ENCODE data around the gene RASGRP2. TPM values are rescaled to one million over a fixed set of nuclear protein-coding genes. Genes with fewer than 3 reads are reported as not detected.
A peak's percentile ranks its signal among the peaks of the same experiment; 100 is the strongest.

Gene RASGRP2
- total RNA-seq, 1 donor from 2014 or later: 11.7 TPM

DNA sequence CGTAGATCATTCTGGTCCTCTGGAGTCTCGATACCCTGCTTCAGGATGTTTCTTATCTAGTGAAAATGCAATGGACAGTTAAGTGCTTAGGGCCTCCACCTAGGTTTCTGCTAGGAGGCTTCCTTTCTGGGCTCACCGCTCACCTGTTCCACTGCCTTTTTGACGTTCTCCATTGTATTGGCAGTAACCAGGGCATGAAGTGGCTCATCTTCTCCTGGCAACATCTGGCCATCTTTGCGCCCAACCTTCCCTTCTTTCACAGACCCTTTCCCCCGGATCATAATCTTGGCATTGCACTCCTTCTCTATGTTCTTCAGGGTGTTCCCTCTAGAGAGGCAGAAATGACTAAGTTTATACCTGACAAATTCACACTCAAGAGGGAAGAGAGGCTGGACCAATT, 25.3 kb upstream of the RASGRP2 start:
- Mint-ChIP-seq H3K4me3 (no peak overlapping the region), H3K27me3 (no peaks in the 10 kb centered on the region), H3K4me1 (ENCODE audit: unreplicated experiment) (peaks cover 20% of the 10 kb centered on the region), H3K9me3 (no peaks in the 10 kb centered on the region), H3K36me3 (peaks cover 62% of the 10 kb centered on the region), H3K27ac (no peak overlapping the region)
- DNase-seq (ENCODE audit: extremely low spot score, unreplicated experiment): no peak
- TF ChIP-seq, protein P1, sequence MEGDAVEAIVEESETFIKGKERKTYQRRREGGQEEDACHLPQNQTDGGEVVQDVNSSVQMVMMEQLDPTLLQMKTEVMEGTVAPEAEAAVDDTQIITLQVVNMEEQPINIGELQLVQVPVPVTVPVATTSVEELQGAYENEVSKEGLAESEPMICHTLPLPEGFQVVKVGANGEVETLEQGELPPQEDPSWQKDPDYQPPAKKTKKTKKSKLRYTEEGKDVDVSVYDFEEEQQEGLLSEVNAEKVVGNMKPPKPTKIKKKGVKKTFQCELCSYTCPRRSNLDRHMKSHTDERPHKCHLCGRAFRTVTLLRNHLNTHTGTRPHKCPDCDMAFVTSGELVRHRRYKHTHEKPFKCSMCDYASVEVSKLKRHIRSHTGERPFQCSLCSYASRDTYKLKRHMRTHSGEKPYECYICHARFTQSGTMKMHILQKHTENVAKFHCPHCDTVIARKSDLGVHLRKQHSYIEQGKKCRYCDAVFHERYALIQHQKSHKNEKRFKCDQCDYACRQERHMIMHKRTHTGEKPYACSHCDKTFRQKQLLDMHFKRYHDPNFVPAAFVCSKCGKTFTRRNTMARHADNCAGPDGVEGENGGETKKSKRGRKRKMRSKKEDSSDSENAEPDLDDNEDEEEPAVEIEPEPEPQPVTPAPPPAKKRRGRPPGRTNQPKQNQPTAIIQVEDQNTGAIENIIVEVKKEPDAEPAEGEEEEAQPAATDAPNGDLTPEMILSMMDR (conservative IDR thresholded peaks at IDR 0.05): no peak

DNA sequence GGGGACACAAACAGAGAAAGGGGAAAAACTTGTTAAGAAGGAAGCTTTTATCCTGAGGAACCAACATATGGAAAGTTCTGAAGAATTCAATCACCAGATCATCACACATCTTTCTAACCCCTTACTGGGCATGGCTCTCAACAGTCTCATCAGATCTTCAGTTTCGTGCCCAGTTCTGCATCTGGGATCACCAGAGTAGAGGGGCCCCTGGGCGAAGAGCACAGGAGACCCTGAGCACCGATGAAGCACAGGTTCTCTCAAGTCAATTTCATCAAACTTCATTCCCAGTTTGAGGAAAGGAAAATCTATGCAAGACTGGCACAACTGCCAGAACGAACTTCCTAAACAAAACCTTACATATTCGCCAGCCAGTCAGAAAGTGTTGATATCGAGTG, 24.4 kb upstream of the RASGRP2 start:
- Mint-ChIP-seq H3K27ac (peak overlapping the region; percentile 50), H3K36me3 (peaks cover 60% of the 10 kb centered on the region), H3K27me3 (no peaks in the 10 kb centered on the region), H3K4me1 (ENCODE audit: unreplicated experiment) (peaks cover 28% of the 10 kb centered on the region), H3K9me3 (no peaks in the 10 kb centered on the region), H3K4me3 (no peak overlapping the region)
- no peak for DNase-seq (ENCODE audit: extremely low spot score, unreplicated experiment)
- TF ChIP-seq, protein P1 (conservative IDR thresholded peaks at IDR 0.05): no peak

DNA sequence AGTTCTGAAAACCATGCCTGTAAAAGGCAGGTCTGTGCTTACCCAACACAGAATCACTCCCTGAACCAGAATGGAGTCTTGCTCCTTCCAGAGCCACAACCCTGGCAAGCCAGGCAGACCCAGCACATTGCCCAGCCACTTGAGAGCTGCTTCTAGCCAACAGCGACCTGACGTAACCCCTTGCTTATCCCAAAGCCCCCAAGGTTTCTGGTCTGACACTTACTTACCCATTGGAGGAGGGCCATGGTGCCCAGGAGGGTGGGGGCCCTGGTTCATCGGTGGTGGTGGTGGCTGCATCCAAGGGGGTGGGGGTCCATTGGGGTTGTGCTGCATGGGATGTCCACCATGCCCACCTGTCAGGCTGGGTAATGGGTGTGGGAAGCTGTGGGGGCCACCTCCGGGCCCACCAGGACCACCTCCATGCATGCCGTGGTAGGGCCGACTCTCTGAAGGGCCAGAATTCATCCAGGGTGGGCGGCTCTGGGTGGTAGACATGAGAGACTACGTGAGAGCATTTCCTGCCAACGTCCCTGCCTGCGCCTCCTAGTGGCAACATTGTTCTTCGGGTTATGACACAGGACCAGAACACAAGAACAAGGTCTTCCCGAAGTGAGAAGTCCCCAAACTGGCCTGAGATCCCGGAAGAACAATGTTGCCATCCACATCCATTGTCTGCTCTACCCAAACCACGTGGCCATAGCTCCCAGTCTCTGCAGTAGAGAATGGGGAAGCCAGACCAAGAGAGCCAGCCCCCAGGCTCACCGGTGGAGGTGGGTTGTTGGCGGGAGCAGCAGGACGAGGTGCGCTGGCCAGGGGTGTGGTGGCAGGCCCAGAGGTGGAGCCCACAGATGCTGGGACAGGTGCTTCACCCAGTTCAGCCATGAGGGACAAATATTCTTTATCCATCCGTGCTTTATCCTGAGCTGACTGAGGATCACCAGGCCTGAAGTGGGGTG, 23.7 kb upstream of the RASGRP2 start:
- H3K27ac Mint-ChIP-seq: peak overlapping the region; percentile 67
- no peaks in the 10 kb centered on the region for H3K27me3 Mint-ChIP-seq
- peaks cover 59% of the 10 kb centered on the region for H3K36me3 Mint-ChIP-seq

DNA sequence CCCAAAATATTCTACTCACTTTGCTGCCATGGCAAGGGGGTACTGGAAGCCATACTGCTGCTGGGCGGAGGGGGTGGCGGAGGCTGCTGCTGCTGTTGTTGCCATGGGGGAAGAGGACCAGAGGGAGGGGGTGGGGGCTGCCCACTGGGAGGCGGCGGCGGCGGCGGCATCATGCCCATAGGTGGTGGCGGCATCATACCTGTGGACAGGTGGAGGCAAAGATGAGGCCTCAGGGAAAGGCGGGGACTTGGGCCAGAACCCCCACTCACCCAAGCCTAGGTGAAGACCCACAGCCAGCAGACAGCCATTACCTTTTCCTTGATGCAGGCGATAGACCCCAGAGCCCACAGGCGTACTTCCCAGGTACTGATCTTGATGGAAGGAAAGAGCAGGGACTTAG, 22.9 kb upstream of the RASGRP2 start:
- Mint-ChIP-seq H3K27ac (no peak overlapping the region), H3K4me1 (ENCODE audit: unreplicated experiment) (peaks cover 38% of the 10 kb centered on the region)

More for the DNA sequence above, 23.7 kb upstream of the RASGRP2 start:
- TF ChIP-seq, protein P1 (conservative IDR thresholded peaks at IDR 0.05): peak; percentile 87
- Mint-ChIP-seq H3K4me1 (ENCODE audit: unreplicated experiment) (peaks cover 34% of the 10 kb centered on the region), H3K4me3 (no peak overlapping the region), H3K9me3 (no peaks in the 10 kb centered on the region)
- DNase-seq (ENCODE audit: extremely low spot score, unreplicated experiment): no peak

DNA sequence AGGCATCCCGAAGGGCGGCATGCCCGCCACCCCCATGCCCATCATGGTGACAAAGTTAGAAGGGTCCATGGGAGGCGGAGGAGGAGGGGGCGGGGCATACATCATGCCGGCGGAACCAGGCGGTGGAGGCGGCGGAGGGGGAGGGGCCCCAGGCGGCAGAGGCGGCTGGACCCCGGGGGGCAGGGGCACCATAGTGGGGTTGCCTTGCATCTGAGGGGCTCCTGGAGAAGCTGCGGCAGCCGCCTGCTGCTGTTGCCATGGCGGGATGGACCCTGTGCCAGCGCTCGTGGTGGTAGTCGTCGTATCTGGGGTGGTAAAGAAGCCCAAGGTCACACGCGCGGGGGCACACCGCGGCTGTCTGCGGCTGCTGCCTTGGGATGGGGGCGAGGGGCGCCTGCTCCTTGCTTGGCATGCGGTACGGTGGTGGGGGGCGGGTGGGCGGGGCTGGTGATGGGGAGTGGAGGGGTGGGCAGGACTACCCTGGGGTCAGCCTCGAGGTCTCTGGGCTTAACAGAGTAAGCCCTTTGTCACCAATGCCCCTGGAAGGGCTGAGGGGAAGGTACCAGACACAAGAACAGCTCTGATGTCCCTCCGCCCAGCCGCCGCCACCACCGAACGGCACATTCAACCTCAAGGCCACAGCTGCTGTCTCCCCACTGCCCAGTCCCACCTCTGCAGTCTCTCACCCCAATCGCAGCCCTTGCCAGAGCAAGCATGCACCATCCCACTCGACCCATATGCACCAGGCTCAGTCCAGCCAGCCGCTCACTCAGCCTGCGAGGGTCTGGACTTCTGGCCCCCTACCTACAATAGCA, 22.1 kb upstream of the RASGRP2 start:
- H3K27me3 Mint-ChIP-seq: no peaks in the 10 kb centered on the region
- peaks cover 38% of the 10 kb centered on the region for H3K4me1 Mint-ChIP-seq (ENCODE audit: unreplicated experiment)
- H3K27ac Mint-ChIP-seq: no peak overlapping the region
- H3K9me3 Mint-ChIP-seq: no peaks in the 10 kb centered on the region
- H3K36me3 Mint-ChIP-seq: peaks cover 44% of the 10 kb centered on the region
- TF ChIP-seq, protein P1 (conservative IDR thresholded peaks at IDR 0.05): no peak
- no peak for DNase-seq (ENCODE audit: extremely low spot score, unreplicated experiment)
- no peak overlapping the region for H3K4me3 Mint-ChIP-seq

More for the DNA sequence above, 22.9 kb upstream of the RASGRP2 start:
- no peaks in the 10 kb centered on the region for H3K9me3 Mint-ChIP-seq
- no peaks in the 10 kb centered on the region for H3K27me3 Mint-ChIP-seq
- DNase-seq (ENCODE audit: extremely low spot score, unreplicated experiment): no peak
- peaks cover 52% of the 10 kb centered on the region for H3K36me3 Mint-ChIP-seq
- TF ChIP-seq, protein P1 (conservative IDR thresholded peaks at IDR 0.05): no peak
- no peak overlapping the region for H3K4me3 Mint-ChIP-seq
